Kidney (tissue), 14 donors: ENCODE results near the gene ISOC1. TPM values are rescaled to one million over a fixed set of nuclear protein-coding genes. Genes with fewer than 3 reads are reported as not detected.
A peak's percentile ranks its signal among the peaks of the same experiment; 100 is the strongest.

Experiments
- DNase-seq, 5 donors: peaks; one replicate each; pipeline ENCODE4 v3.0.0-alpha.2; 2013 to 2020
- FAIRE-seq: peaks from 2 replicates; lab custom pipeline; 2012; peaks lifted over from hg19 to GRCh38; lab: Jason Lieb, UNC
- H3K27ac ChIP-seq, 2 donors: one replicate each; pipeline ENCODE4 v1.7.0; 2013; ENCODE audit warnings: low read depth in 2 of 2, low read length in 2 of 2, inconsistent platforms in 1 of 2
- H3K27me3 ChIP-seq: one replicate; pipeline ENCODE4 v1.7.1; 2013; ENCODE audit warnings: low read length, inconsistent platforms; ENCODE audit not compliant: control insufficient read depth, insufficient read depth
- H3K36me3 ChIP-seq, 3 donors: one replicate each; pipeline versions ENCODE4 v1.7.0 to v1.7.1; 2013; ENCODE audit warnings: low read length in 3 of 3, control low read depth in 1 of 3, inconsistent platforms in 1 of 3; ENCODE audit not compliant: insufficient read depth in 3 of 3, control insufficient read depth in 2 of 3
- H3K4me1 ChIP-seq, 3 donors: one replicate each; pipeline versions ENCODE4 v1.7.0 to v1.7.1; 2013; ENCODE audit warnings: low read length in 3 of 3, inconsistent platforms in 1 of 3, low read depth in 1 of 3; ENCODE audit not compliant: control insufficient read depth in 2 of 3, insufficient read depth in 2 of 3
- H3K4me3 ChIP-seq, 3 donors: one replicate each; pipeline versions ENCODE4 v1.7.0 to v1.8.1; 2013; ENCODE audit warnings: low read length in 3 of 3, control low read depth in 1 of 3, inconsistent platforms in 1 of 3
- H3K9ac ChIP-seq, 3 donors: one replicate each; pipeline versions ENCODE4 v1.7.0 to v1.7.1; 2013; ENCODE audit warnings: low read length in 3 of 3, control low read depth in 1 of 3, inconsistent platforms in 1 of 3
- H3K9me3 ChIP-seq, 3 donors: one replicate each; pipeline versions ENCODE4 v1.7.0 to v1.7.1; 2013; ENCODE audit warnings: low read length in 3 of 3, control low read depth in 1 of 3, inconsistent platforms in 1 of 3; ENCODE audit not compliant: control insufficient read depth in 2 of 3, insufficient read depth in 1 of 3
- CTCF ChIP-seq: IDR thresholded peaks from 3 replicates; pipeline ENCODE4 v1.5.1; 2012; ENCODE audit warnings: mild to moderate bottlenecking, moderate library complexity, borderline replicate concordance; ENCODE audit not compliant: insufficient read depth; ENCODE audit errors: extremely low read depth
- intact Hi-C: fragments of 100-400 bp; cut with DNase I; formaldehyde crosslinking; loops from one replicate; pipeline ENCODE4 v1.11.1; 2022
- polyA plus RNA-seq: library from polyadenylated mRNA; stranded (reverse); fragments of 350-450 nt; fragmentation: Illumina TruSeq; extraction: RNeasy Lipid Tissue Mini Kit (QIAGEN cat#74804); gene quantifications from one replicate; pipeline ENCODE4 v1.2.3, GENCODE V29; 2014; ENCODE audit warnings: low read depth, low replicate concordance; ENCODE audit not compliant: insufficient read depth
- total RNA-seq: library from RNA; stranded (reverse); fragmentation: NEBNext Ultra II Directional; extraction: Animal tissue kit (Norgen Biotek cat#: 25700); gene quantifications from one replicate; pipeline ENCODE4 v1.2.1, GENCODE V29; 2021
- donor health status: control.
- donor health status: control.
- donor health status: control.
- donor health status: control.
- donor health status: control.
- donor health status: DM: yes; HTN: yes; CAD: no.
- donor health status: Normal renal cell carcinoma (clear cell type).

The ISOC1 gene
- total and polyA plus RNA-seq, 2 donors from 2014 or later = 12.4 to 29.3 TPM

- H3K9ac ChIP-seq = no peak overlapping the region
- TF ChIP-seq CTCF = no peak
- H3K4me3 ChIP-seq = no peak overlapping the region
- no peak overlapping the region for H3K27ac ChIP-seq
- no peaks in the 10 kb centered on the region for H3K9me3 ChIP-seq
- FAIRE-seq (no peak), DNase-seq (no peak)
- intact Hi-C loops = no loop called here
- peaks cover 0 to 4% (median 0%) of the 10 kb centered on the region in 3 donors for H3K4me1 ChIP-seq
- H3K36me3 ChIP-seq = no peaks in the 10 kb centered on the region
- H3K27me3 ChIP-seq = no peaks in the 10 kb centered on the region
These were observed 3.1 kb downstream of the ISOC1 start for GRCh38 chr5:129097498-129098296.

- TF ChIP-seq CTCF = no peak
- FAIRE-seq (no peak), DNase-seq (peak in 1 of 5 donors; percentile 13)
- intact Hi-C loops = no loop called here
- Histone ChIP-seq H3K4me1 (peaks cover 0 to 4% (median 0%) of the 10 kb centered on the region in 3 donors), H3K9me3 (no peaks in the 10 kb centered on the region), H3K27ac (no peak overlapping the region), H3K9ac (no peak overlapping the region), H3K36me3 (no peaks in the 10 kb centered on the region), H3K4me3 (no peak overlapping the region), H3K27me3 (no peaks in the 10 kb centered on the region)
These were observed 4.1 kb downstream of the ISOC1 start for GRCh38 chr5:129098488-129099183.

GRCh38 chr5:129099184-129099569 lies 4.6 kb downstream of the ISOC1 start:
- intact Hi-C loops = no loop called here
- DNase-seq (no peak), FAIRE-seq (no peak)
- Histone ChIP-seq H3K36me3 (no peaks in the 10 kb centered on the region), H3K27ac (no peak overlapping the region), H3K9ac (no peak overlapping the region), H3K9me3 (no peaks in the 10 kb centered on the region), H3K27me3 (no peaks in the 10 kb centered on the region), H3K4me1 (peaks cover 0 to 4% (median 0%) of the 10 kb centered on the region in 3 donors), H3K4me3 (no peak overlapping the region)
- no peak for TF ChIP-seq CTCF
